ENCODE data around the gene ZNF827.

ZNF827 gene

DNA sequence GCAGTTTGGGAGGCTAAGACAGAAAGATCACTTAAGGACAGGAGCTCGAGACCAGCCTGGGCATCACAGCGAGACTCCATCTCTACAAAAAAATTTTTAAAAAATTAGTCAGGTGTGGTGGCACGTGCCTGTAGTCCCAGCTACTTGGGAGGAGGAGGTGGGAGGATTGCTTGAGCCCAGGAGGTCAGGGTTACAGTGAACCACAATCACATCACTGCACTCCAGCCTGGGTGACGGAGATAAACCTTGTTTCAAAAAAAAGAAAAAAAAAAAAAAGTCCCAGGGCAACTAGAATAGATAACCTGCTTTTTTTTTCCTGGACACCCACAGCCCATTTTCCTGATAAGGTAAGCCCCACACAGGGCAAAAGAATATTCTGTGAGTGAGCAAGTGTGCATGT, 162.4 kb downstream of the ZNF827 start (continued):
- TF ChIP-seq, protein P1, sequence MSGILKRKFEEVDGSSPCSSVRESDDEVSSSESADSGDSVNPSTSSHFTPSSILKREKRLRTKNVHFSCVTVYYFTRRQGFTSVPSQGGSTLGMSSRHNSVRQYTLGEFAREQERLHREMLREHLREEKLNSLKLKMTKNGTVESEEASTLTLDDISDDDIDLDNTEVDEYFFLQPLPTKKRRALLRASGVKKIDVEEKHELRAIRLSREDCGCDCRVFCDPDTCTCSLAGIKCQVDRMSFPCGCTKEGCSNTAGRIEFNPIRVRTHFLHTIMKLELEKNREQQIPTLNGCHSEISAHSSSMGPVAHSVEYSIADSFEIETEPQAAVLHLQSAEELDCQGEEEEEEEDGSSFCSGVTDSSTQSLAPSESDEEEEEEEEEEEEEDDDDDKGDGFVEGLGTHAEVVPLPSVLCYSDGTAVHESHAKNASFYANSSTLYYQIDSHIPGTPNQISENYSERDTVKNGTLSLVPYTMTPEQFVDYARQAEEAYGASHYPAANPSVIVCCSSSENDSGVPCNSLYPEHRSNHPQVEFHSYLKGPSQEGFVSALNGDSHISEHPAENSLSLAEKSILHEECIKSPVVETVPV (CRISPR knock-in tag; IDR thresholded peaks at IDR 0.05), result no peak
- no peak for TF ChIP-seq BACH2 (CRISPR knock-in tag; IDR thresholded peaks at IDR 0.05; ENCODE audit: borderline replicate concordance)
- no peak for TF ChIP-seq TOX (CRISPR knock-in tag; IDR thresholded peaks at IDR 0.05; ENCODE audit: borderline replicate concordance)

DNA sequence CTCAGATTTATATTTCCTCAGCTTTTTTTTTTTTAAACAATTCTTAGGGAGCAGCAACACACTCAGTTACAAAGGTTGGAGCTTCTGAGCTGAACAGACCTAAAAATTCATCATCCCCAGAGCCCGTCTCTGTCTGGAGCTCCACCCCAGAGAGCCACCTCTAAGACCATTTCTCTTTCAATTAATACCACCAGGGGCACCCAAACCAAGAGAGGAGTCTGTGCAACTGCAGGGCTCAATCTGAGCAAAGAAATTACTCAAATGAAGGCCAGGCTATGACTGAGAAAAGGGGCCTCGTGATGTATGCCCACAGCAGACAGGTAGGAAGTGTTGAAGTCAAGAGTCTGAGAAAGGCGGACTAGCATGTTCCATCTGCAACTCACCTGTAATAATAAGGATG, 163.2 kb downstream of the ZNF827 start:
- ATAC-seq, result no peak
- TF ChIP-seq, protein P2, sequence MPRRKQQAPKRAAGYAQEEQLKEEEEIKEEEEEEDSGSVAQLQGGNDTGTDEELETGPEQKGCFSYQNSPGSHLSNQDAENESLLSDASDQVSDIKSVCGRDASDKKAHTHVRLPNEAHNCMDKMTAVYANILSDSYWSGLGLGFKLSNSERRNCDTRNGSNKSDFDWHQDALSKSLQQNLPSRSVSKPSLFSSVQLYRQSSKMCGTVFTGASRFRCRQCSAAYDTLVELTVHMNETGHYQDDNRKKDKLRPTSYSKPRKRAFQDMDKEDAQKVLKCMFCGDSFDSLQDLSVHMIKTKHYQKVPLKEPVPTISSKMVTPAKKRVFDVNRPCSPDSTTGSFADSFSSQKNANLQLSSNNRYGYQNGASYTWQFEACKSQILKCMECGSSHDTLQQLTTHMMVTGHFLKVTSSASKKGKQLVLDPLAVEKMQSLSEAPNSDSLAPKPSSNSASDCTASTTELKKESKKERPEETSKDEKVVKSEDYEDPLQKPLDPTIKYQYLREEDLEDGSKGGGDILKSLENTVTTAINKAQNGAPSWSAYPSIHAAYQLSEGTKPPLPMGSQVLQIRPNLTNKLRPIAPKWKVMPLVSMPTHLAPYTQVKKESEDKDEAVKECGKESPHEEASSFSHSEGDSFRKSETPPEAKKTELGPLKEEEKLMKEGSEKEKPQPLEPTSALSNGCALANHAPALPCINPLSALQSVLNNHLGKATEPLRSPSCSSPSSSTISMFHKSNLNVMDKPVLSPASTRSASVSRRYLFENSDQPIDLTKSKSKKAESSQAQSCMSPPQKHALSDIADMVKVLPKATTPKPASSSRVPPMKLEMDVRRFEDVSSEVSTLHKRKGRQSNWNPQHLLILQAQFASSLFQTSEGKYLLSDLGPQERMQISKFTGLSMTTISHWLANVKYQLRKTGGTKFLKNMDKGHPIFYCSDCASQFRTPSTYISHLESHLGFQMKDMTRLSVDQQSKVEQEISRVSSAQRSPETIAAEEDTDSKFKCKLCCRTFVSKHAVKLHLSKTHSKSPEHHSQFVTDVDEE (CRISPR knock-in tag; IDR thresholded peaks at IDR 0.05), result no peak
- TF ChIP-seq ARNTL (CRISPR knock-in tag; IDR thresholded peaks at IDR 0.05; ENCODE audit: borderline replicate concordance, low read depth) (no peak), ESRRG (CRISPR knock-in tag; IDR thresholded peaks at IDR 0.05) (no peak), ZNF70 (CRISPR knock-in tag; IDR thresholded peaks at IDR 0.05) (no peak), ZC3H10 (CRISPR knock-in tag; IDR thresholded peaks at IDR 0.05) (no peak), ZFP30 (CRISPR knock-in tag; IDR thresholded peaks at IDR 0.05) (no peak), CSDC2 (CRISPR knock-in tag; IDR thresholded peaks at IDR 0.05) (no peak), GLIS3 (CRISPR knock-in tag; IDR thresholded peaks at IDR 0.05) (no peak), ZFP3 (CRISPR knock-in tag; IDR thresholded peaks at IDR 0.05) (no peak), BACH2 (CRISPR knock-in tag; IDR thresholded peaks at IDR 0.05; ENCODE audit: borderline replicate concordance) (no peak), TOX (CRISPR knock-in tag; IDR thresholded peaks at IDR 0.05; ENCODE audit: borderline replicate concordance) (no peak), ZNF565 (CRISPR knock-in tag; conservative IDR thresholded peaks at IDR 0.05; ENCODE audit: low read depth) (no peak), ISL1 (CRISPR knock-in tag; IDR thresholded peaks at IDR 0.05) (no peak), OSR1 (CRISPR knock-in tag; IDR thresholded peaks at IDR 0.05) (no peak), ZNF8 (CRISPR knock-in tag; IDR thresholded peaks at IDR 0.05) (no peak), PPARA (CRISPR knock-in tag; IDR thresholded peaks at IDR 0.05; ENCODE audit: borderline replicate concordance) (no peak)
- TF ChIP-seq, protein P3, sequence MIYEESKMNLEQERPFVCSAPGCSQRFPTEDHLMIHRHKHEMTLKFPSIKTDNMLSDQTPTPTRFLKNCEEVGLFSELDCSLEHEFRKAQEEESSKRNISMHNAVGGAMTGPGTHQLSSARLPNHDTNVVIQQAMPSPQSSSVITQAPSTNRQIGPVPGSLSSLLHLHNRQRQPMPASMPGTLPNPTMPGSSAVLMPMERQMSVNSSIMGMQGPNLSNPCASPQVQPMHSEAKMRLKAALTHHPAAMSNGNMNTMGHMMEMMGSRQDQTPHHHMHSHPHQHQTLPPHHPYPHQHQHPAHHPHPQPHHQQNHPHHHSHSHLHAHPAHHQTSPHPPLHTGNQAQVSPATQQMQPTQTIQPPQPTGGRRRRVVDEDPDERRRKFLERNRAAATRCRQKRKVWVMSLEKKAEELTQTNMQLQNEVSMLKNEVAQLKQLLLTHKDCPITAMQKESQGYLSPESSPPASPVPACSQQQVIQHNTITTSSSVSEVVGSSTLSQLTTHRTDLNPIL (CRISPR knock-in tag; IDR thresholded peaks at IDR 0.05; ENCODE audit: low read depth), result no peak
- TF ChIP-seq, protein P4, sequence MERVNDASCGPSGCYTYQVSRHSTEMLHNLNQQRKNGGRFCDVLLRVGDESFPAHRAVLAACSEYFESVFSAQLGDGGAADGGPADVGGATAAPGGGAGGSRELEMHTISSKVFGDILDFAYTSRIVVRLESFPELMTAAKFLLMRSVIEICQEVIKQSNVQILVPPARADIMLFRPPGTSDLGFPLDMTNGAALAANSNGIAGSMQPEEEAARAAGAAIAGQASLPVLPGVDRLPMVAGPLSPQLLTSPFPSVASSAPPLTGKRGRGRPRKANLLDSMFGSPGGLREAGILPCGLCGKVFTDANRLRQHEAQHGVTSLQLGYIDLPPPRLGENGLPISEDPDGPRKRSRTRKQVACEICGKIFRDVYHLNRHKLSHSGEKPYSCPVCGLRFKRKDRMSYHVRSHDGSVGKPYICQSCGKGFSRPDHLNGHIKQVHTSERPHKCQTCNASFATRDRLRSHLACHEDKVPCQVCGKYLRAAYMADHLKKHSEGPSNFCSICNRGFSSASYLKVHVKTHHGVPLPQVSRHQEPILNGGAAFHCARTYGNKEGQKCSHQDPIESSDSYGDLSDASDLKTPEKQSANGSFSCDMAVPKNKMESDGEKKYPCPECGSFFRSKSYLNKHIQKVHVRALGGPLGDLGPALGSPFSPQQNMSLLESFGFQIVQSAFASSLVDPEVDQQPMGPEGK (CRISPR knock-in tag; IDR thresholded peaks at IDR 0.05; ENCODE audit: borderline replicate concordance), result no peak
- TF ChIP-seq, protein P1 (CRISPR knock-in tag; IDR thresholded peaks at IDR 0.05), result no peak

DNA sequence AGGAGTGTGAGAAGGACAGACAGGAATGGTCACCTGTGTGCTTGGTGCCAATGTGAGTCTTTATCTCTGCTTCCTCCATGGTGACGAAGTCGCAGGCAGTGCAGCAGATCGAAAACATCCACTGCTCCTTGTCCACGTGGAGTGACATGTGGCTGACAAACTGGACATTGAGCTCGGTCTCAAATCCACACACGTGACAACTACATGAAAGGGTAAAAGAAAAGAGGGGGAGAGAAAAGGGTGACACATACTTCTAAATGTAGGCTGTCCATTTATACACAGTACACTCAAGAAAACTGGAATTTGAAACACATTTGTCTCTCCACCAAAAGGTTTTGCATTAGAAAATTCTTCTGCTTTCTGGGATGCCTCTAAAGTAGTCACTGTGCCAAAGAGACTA, 164.2 kb downstream of the ZNF827 start:
- no peak for ATAC-seq
- TF ChIP-seq ZNF70 (CRISPR knock-in tag; IDR thresholded peaks at IDR 0.05) (no peak), CSDC2 (CRISPR knock-in tag; IDR thresholded peaks at IDR 0.05) (no peak), BACH2 (CRISPR knock-in tag; IDR thresholded peaks at IDR 0.05; ENCODE audit: borderline replicate concordance) (no peak), ISL1 (CRISPR knock-in tag; IDR thresholded peaks at IDR 0.05) (no peak), ZNF565 (CRISPR knock-in tag; conservative IDR thresholded peaks at IDR 0.05; ENCODE audit: low read depth) (no peak), ARNTL (CRISPR knock-in tag; IDR thresholded peaks at IDR 0.05; ENCODE audit: borderline replicate concordance, low read depth) (no peak)
